HepG2 (cell line): Measurements from ENCODE around the gene ATAD3A. TPM values are rescaled to one million over a fixed set of nuclear protein-coding genes. Genes with fewer than 3 reads are reported as not detected.

Experiments
- BRCA1 ChIP-seq: sonication (generic); formaldehyde crosslinking; IDR thresholded peaks from 2 replicates; pipeline ENCODE4 v1.4.0; 2020; ENCODE audit warnings: missing genetic modification reagents
- GTF3A ChIP-seq: sonication (generic); formaldehyde crosslinking; conservative IDR thresholded peaks from 2 replicates; pipeline ENCODE4 v1.4.0; 2020; ENCODE audit warnings: mild to moderate bottlenecking, missing genetic modification reagents
- MIER3 ChIP-seq: IDR thresholded peaks from 2 replicates; pipeline ENCODE4 v1.6.1; 2016; ENCODE audit warnings: missing compliant biosample characterization, borderline replicate concordance
- PHF5A ChIP-seq: IDR thresholded peaks from one replicate; pipeline ENCODE4 v1.6.1; 2018; ENCODE audit warnings: low read depth, missing genetic modification reagents; ENCODE audit not compliant: unreplicated experiment
- REXO4 ChIP-seq: sonication (generic); formaldehyde crosslinking; IDR thresholded peaks from 2 replicates; pipeline ENCODE4 v1.8.0; 2022; ENCODE audit warnings: missing genetic modification reagents, mild to moderate bottlenecking, borderline replicate concordance
- RXRB ChIP-seq: IDR thresholded peaks from 2 replicates; pipeline ENCODE4 v1.6.1; 2016; ENCODE audit warnings: borderline replicate concordance, missing genetic modification reagents, missing compliant biosample characterization
- SMAD9 ChIP-seq: sonication (generic); formaldehyde crosslinking; IDR thresholded peaks from 2 replicates; pipeline ENCODE4 v1.5.1; 2020; ENCODE audit warnings: mild to moderate bottlenecking, missing genetic modification reagents
- TEAD3 ChIP-seq: optimal IDR thresholded peaks from 2 replicates; pipeline ENCODE3; 2016; ENCODE audit warnings: borderline replicate concordance
- ZKSCAN5 ChIP-seq: sonication (generic); formaldehyde crosslinking; IDR thresholded peaks from 2 replicates; pipeline ENCODE4 v1.5.1; 2020; ENCODE audit warnings: mild to moderate bottlenecking, missing genetic modification reagents
- ZNF33A ChIP-seq: sonication (generic); formaldehyde crosslinking; IDR thresholded peaks from 2 replicates; pipeline ENCODE4 v1.5.1; 2020; ENCODE audit warnings: missing genetic modification reagents, mild to moderate bottlenecking, moderate library complexity, borderline replicate concordance
- ZNF503 ChIP-seq: sonication (generic); formaldehyde crosslinking; IDR thresholded peaks from 2 replicates; pipeline ENCODE4 v1.4.0; 2020; ENCODE audit warnings: missing genetic modification reagents
- ZNF615 ChIP-seq: sonication (generic); formaldehyde crosslinking; IDR thresholded peaks from 2 replicates; pipeline ENCODE4 v1.5.0; 2020; ENCODE audit warnings: mild to moderate bottlenecking, missing genetic modification reagents, borderline replicate concordance
- ZNF83 ChIP-seq: sonication (generic); formaldehyde crosslinking; IDR thresholded peaks from 2 replicates; pipeline ENCODE4 v1.4.0; 2020; ENCODE audit warnings: missing genetic modification reagents, mild to moderate bottlenecking, borderline replicate concordance
- polyA plus RNA-seq, 8 experiments: library from polyadenylated mRNA; depleted of rRNA in 3 of 8; stranded (reverse) in 7 of 8; unstranded in 1 of 8; fragments of >200 nt; fragmentation: Illumina TruSeq in 4 of 8; extraction: Trizol in 4 of 8; gene quantifications; 2 replicates each; pipeline versions ENCODE4 v1.2.1 to v1.2.3, GENCODE V29; 2011 to 2016; ENCODE audit warnings: low read depth in 4 of 8, missing spikeins in 1 of 8, mixed read lengths in 1 of 8; ENCODE audit not compliant: insufficient read depth in 1 of 8
- total RNA-seq, 5 experiments: library from RNA; depleted of rRNA; stranded (reverse); fragments of >200 nt; fragmentation: Illumina TruSeq; extraction: Trizol; gene quantifications; 2 replicates each; pipeline ENCODE4 v1.2.3, GENCODE V29; 2016; ENCODE audit warnings: low read depth in 1 of 5
- TF ChIP-seq, protein P1 (sequence below): sonication (generic); formaldehyde crosslinking; IDR thresholded peaks from 2 replicates; pipeline ENCODE4 v1.4.0; 2020; ENCODE audit warnings: missing genetic modification reagents; ENCODE audit errors: not compliant biosample characterization
- TF ChIP-seq, protein P2 (sequence below): sonication (generic); formaldehyde crosslinking; IDR thresholded peaks from 2 replicates; pipeline ENCODE4 v1.8.0; 2022; ENCODE audit warnings: mild to moderate bottlenecking, missing genetic modification reagents, moderate library complexity
- TF ChIP-seq, protein P3 (sequence below): sonication (generic); formaldehyde crosslinking; IDR thresholded peaks from 2 replicates; pipeline ENCODE4 v1.4.0; 2020; ENCODE audit warnings: missing genetic modification reagents, borderline replicate concordance
- TF ChIP-seq, protein P4 (sequence below), 2 experiments: fragments of 450-650 bp in 1 of 2; sonication (generic) in 1 of 2; formaldehyde crosslinking; IDR thresholded peaks; 2 replicates each; pipeline versions ENCODE4 v1.5.0 to v1.8.0; 2020 to 2022; ENCODE audit warnings: mild to moderate bottlenecking in 1 of 2, missing genetic modification reagents in 1 of 2
- TF ChIP-seq, protein P5 (sequence below), 2 experiments: sonication (generic) in 1 of 2; formaldehyde crosslinking in 1 of 2; IDR thresholded peaks; 2 replicates each; pipeline versions ENCODE4 v1.4.0 to v1.6.1; 2018 to 2020; ENCODE audit warnings: missing genetic modification reagents in 2 of 2, borderline replicate concordance in 1 of 2, low read depth in 1 of 2, mild to moderate bottlenecking in 1 of 2, missing biosample characterization in 1 of 2

ATAD3A gene
- total and polyA plus RNA-seq, 2 of the 13 experiments (the other 11 are each of a cell fraction or from before 2014, with no cell fraction given): 10.6 to 49.0 TPM

DNA sequence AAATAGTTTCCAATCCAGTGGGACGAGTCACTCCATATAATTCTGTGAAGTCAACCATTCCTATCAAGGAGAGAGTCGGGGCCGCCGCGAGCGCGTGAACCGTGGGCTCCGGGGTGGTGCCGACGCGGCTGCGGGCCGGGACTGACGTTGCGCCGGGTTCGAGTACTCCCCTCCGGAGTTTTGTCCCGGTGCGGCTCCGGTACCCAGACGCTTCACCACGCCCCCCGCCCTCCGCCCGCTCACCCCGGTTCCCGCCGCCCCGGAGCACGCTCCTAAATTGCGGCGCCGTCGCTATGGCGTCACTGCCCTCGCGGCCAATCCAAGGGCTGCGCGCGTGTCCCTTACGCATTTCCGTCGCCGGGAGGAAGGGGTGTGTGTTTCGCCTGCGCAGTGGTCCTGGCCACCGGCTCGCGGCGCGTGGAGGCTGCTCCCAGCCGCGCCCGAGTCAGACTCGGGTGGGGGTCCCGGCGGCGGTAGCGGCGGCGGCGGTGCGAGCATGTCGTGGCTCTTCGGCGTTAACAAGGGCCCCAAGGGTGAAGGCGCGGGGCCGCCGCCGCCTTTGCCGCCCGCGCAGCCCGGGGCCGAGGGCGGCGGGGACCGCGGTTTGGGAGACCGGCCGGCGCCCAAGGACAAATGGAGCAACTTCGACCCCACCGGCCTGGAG is 40.4 kb upstream of the ATAD3A start, which contains the start of gene ATAD3B (continued):
- TF ChIP-seq ZNF503 (CRISPR knock-in tag) (no peak), MIER3 (CRISPR knock-in tag) (0 out of 2 replicates have a peak, but pooled peaks have one; percentile 26), ZKSCAN5 (CRISPR knock-in tag) (no peak), RXRB (CRISPR knock-in tag) (0 out of 2 replicates have a peak, but pooled peaks have one; percentile 41), TEAD3 (CRISPR knock-in tag) (peak; percentile 46), REXO4 (CRISPR knock-in tag) (no peak), GTF3A (CRISPR knock-in tag) (no peak), PHF5A (CRISPR knock-in tag) (no peak), BRCA1 (CRISPR knock-in tag) (no peak), ZNF33A (no peak), ZNF615 (CRISPR knock-in tag) (no peak), SMAD9 (CRISPR knock-in tag) (no peak), ZNF83 (CRISPR knock-in tag) (no peak)
- TF ChIP-seq, protein P1, sequence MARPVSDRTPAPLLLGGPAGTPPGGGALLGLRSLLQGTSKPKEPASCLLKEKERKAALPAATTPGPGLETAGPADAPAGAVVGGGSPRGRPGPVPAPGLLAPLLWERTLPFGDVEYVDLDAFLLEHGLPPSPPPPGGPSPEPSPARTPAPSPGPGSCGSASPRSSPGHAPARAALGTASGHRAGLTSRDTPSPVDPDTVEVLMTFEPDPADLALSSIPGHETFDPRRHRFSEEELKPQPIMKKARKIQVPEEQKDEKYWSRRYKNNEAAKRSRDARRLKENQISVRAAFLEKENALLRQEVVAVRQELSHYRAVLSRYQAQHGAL (CRISPR knock-in tag): no peak
- TF ChIP-seq, protein P2, sequence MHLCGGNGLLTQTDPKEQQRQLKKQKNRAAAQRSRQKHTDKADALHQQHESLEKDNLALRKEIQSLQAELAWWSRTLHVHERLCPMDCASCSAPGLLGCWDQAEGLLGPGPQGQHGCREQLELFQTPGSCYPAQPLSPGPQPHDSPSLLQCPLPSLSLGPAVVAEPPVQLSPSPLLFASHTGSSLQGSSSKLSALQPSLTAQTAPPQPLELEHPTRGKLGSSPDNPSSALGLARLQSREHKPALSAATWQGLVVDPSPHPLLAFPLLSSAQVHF: no peak
- TF ChIP-seq, protein P3, sequence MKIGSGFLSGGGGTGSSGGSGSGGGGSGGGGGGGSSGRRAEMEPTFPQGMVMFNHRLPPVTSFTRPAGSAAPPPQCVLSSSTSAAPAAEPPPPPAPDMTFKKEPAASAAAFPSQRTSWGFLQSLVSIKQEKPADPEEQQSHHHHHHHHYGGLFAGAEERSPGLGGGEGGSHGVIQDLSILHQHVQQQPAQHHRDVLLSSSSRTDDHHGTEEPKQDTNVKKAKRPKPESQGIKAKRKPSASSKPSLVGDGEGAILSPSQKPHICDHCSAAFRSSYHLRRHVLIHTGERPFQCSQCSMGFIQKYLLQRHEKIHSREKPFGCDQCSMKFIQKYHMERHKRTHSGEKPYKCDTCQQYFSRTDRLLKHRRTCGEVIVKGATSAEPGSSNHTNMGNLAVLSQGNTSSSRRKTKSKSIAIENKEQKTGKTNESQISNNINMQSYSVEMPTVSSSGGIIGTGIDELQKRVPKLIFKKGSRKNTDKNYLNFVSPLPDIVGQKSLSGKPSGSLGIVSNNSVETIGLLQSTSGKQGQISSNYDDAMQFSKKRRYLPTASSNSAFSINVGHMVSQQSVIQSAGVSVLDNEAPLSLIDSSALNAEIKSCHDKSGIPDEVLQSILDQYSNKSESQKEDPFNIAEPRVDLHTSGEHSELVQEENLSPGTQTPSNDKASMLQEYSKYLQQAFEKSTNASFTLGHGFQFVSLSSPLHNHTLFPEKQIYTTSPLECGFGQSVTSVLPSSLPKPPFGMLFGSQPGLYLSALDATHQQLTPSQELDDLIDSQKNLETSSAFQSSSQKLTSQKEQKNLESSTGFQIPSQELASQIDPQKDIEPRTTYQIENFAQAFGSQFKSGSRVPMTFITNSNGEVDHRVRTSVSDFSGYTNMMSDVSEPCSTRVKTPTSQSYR: no peak
- TF ChIP-seq, protein P4, sequence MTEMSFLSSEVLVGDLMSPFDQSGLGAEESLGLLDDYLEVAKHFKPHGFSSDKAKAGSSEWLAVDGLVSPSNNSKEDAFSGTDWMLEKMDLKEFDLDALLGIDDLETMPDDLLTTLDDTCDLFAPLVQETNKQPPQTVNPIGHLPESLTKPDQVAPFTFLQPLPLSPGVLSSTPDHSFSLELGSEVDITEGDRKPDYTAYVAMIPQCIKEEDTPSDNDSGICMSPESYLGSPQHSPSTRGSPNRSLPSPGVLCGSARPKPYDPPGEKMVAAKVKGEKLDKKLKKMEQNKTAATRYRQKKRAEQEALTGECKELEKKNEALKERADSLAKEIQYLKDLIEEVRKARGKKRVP (CRISPR knock-in tag; IDR thresholded peaks at IDR 0.05): peak in 1 of 2 experiments; percentile 56; a peak in 2 of 4 replicates
- TF ChIP-seq, protein P5, sequence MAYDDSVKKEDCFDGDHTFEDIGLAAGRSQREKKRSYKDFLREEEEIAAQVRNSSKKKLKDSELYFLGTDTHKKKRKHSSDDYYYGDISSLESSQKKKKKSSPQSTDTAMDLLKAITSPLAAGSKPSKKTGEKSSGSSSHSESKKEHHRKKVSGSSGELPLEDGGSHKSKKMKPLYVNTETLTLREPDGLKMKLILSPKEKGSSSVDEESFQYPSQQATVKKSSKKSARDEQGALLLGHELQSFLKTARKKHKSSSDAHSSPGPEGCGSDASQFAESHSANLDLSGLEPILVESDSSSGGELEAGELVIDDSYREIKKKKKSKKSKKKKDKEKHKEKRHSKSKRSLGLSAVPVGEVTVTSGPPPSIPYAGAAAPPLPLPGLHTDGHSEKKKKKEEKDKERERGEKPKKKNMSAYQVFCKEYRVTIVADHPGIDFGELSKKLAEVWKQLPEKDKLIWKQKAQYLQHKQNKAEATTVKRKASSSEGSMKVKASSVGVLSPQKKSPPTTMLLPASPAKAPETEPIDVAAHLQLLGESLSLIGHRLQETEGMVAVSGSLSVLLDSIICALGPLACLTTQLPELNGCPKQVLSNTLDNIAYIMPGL (CRISPR knock-in tag; IDR thresholded peaks at IDR 0.05; ENCODE audit: borderline replicate concordance in 1 of 2, low read depth in 1 of 2): peak; percentile 37 to 67; a peak in 3 of 4 replicates
